AG04450 (cell line): ENCODE results near the gene ZFR2. TPM values are rescaled to one million over a fixed set of nuclear protein-coding genes. Genes with fewer than 3 reads are reported as not detected.

ENCODE experiments used
- CTCF ChIA-PET: fragments of 300-600, 350-600 bp; formaldehyde crosslinking; extraction: SDS; loops from one replicate; lab custom pipeline; 2022; ENCODE audit warnings: antibody characterized with exemption, inconsistent platforms; lab: Charles Lee
- POLR2A ChIA-PET: fragments of 350-600 bp; formaldehyde crosslinking; extraction: SDS; loops from one replicate; lab custom pipeline; 2021; ENCODE audit warnings: antibody characterized with exemption, inconsistent platforms; lab: Yijun Ruan, JAX
- DNase-seq: peaks from one replicate; pipeline ENCODE4 v3.0.0-alpha.2; 2011; ENCODE audit warnings: low read depth, low spot score
- H3K27ac ChIP-seq: one replicate; pipeline ENCODE4 v1.5.1; 2012; ENCODE audit warnings: low read depth, low read length, control low read depth
- H3K27me3 ChIP-seq: one replicate; pipeline ENCODE4 v1.6.0; 2012; ENCODE audit warnings: low read length; ENCODE audit not compliant: control insufficient read depth, insufficient read depth
- H3K4me3 ChIP-seq: 2 replicates; pipeline ENCODE4 v1.5.1; 2011; ENCODE audit warnings: mild to moderate bottlenecking, low read depth, low read length, control low read depth
- H3K9me3 ChIP-seq: 2 replicates; pipeline ENCODE4 v1.5.1; 2012; ENCODE audit warnings: low read length; ENCODE audit not compliant: control insufficient read depth, insufficient read depth
- polyA plus RNA-seq: library from polyadenylated mRNA; depleted of rRNA; stranded (reverse); fragments of >200 nt; gene quantifications from 2 replicates; pipeline ENCODE4 v1.2.3, GENCODE V29; 2011
- TF ChIP-seq, protein P1 (sequence below): IDR thresholded peaks from 2 replicates; pipeline ENCODE4 v1.5.1; 2011; ENCODE audit warnings: low read depth, low read length, control low read depth, inconsistent platforms

Gene ZFR2
- polyA plus RNA-seq, 1 experiment: not detected

DNA sequence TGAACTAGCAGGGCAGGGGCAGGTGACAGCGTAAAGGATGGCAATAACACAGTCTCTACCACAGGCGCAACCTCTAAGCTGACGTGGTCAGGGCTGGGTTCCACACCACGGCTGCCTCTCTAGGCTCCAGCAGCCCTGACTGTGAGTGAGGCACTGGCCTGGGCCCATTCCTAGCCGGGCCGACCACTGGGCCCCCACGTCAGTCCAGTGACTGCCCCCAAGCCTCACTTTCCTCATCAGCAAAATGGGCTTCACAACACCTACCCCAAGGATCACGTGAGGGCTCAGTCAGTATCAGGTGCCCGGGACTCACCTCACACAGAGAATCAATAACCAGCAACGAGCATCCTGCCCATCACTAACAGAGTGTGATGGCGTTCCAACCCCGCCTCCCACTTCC, 5.2 kb downstream of the ZFR2 start:
- Histone ChIP-seq H3K27me3 (peaks cover 39% of the 10 kb centered on the region), H3K27ac (no peak overlapping the region), H3K4me3 (no peak overlapping the region), H3K9me3 (no peaks in the 10 kb centered on the region)
- TF ChIP-seq, protein P1, sequence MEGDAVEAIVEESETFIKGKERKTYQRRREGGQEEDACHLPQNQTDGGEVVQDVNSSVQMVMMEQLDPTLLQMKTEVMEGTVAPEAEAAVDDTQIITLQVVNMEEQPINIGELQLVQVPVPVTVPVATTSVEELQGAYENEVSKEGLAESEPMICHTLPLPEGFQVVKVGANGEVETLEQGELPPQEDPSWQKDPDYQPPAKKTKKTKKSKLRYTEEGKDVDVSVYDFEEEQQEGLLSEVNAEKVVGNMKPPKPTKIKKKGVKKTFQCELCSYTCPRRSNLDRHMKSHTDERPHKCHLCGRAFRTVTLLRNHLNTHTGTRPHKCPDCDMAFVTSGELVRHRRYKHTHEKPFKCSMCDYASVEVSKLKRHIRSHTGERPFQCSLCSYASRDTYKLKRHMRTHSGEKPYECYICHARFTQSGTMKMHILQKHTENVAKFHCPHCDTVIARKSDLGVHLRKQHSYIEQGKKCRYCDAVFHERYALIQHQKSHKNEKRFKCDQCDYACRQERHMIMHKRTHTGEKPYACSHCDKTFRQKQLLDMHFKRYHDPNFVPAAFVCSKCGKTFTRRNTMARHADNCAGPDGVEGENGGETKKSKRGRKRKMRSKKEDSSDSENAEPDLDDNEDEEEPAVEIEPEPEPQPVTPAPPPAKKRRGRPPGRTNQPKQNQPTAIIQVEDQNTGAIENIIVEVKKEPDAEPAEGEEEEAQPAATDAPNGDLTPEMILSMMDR: no peak
- no peak for DNase-seq
- POLR2A ChIA-PET: no interaction called here
- CTCF ChIA-PET: no interaction called here

GRCh38 chr19:3862826-3863500, 5.9 kb downstream of the ZFR2 start:
- Histone ChIP-seq H3K27ac (no peak overlapping the region), H3K4me3 (no peak overlapping the region), H3K27me3 (peaks cover 36% of the 10 kb centered on the region), H3K9me3 (no peaks in the 10 kb centered on the region)
- POLR2A ChIA-PET: no interaction called here
- CTCF ChIA-PET: no interaction called here
- TF ChIP-seq, protein P1: no peak
- DNase-seq: no peak

DNA sequence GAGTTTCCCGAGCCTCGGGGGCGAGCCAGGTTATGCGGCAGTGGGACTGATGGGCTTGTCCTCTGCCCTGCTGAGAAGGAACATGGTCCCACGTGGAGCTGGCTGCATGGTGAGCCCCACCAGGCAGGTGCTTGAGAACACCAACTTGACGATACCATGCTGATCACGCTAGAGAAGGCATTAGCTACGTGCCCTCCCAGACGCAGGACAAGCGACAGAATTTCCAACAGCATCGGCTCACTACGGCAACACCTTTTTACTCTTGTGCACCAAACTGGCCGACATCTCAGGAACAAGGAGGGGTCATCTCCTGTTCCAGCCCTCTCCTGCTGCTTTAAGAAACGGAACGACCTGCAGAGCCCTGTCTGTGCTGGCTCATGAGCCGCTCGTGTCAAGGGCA, 8.3 kb downstream of the ZFR2 start:
- H3K27me3 ChIP-seq: peaks cover 23% of the 10 kb centered on the region
- H3K9me3 ChIP-seq: no peaks in the 10 kb centered on the region; the same call in 1 of the 2 replicates
- TF ChIP-seq, protein P1: no peak
- DNase-seq: no peak
- ChIA-PET POLR2A (no interaction called here), CTCF (no interaction called here)
- no peak overlapping the region for H3K4me3 ChIP-seq
- no peak overlapping the region for H3K27ac ChIP-seq

DNA sequence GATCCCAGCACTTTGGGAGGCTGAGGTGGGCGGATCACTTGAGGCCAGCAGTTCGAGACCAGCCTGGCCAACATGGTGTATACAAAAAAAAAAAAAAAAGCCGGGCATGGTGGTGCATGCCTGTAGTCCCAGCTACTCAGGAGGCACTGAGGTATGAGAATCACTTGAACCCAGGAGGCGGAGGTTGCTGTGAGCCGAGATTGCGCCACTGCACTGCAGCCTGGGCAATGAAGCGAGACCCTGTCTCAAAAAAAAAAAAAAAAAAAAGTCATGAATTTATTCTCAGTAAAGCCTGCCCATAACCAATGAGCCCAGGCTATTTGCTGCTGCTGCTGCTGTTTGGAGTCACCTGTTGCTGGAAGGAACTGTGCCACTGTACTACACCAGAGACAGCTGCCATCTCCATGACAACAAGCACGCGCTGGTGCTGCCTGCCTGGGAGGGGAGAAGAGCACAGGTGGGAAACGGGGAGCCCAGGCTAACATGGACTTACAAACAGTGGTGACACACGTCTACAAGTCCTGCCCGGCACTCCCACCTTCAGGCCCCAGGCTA, 11.3 kb downstream of the ZFR2 start:
- DNase-seq: no peak
- Histone ChIP-seq H3K4me3 (no peak overlapping the region), H3K9me3 (no peaks in the 10 kb centered on the region; the same call in 1 of the 2 replicates), H3K27me3 (peaks cover 11% of the 10 kb centered on the region), H3K27ac (no peak overlapping the region)
- ChIA-PET POLR2A (no interaction called here), CTCF (no interaction called here)
- TF ChIP-seq, protein P1: no peak

GRCh38 chr19:3855320-3855719, 13.5 kb downstream of the ZFR2 start:
- H3K4me3 ChIP-seq: no peak overlapping the region
- H3K9me3 ChIP-seq: peaks cover 14% of the 10 kb centered on the region
- H3K27me3 ChIP-seq: peaks cover 11% of the 10 kb centered on the region
- TF ChIP-seq, protein P1: no peak
- DNase-seq: no peak
- H3K27ac ChIP-seq: no peak overlapping the region
- ChIA-PET POLR2A (no interaction called here), CTCF (no interaction called here)
